GF-D8 (cell line): Measurements from ENCODE around the gene MBNL2.

Experiments
- DNase-seq: peaks from one replicate; lab custom pipeline; 2025; lab: John Stamatoyannopoulos, UW

MBNL2 gene

DNA sequence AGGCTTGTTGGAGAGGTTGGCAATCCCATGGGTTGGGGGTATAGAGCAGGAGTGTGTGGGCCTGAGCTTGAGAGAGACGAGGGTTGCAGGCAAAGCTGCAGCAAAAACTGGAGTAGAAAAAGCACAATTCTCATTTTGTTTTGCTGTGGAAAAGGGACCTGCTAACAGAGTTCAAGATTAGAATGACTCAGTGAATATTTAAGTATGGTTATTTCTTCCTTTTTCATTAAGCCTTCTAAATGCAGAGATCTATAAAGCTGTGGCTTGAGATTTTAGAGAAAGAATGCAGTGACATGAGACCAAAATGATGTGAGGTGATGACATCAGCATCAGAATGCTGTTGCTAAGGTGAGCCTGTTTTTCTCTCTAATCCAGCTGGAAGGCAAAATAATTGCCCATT lies 10.8 kb upstream of the MBNL2 start:
- DNase-seq: no peak

DNA sequence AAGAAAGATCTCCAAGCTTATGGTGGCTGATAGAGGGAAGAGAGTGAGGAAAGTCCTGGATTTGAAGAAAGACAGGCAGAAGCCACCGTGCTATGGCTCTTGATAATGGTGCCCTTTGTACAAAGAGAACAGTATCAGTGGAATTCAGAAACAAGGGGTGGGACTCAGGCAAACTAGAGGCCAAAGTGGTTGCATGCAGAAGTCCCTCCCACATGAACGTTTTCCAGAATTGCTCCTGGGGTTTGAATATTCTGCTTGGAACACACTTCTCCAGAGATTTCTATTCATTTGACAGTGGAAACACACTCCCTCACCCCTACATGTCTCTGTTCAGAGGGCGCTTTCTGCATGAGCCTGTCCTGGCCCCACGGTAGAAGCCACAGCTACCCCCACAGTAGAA lies 10.1 kb upstream of the MBNL2 start:
- DNase-seq: no peak

DNA sequence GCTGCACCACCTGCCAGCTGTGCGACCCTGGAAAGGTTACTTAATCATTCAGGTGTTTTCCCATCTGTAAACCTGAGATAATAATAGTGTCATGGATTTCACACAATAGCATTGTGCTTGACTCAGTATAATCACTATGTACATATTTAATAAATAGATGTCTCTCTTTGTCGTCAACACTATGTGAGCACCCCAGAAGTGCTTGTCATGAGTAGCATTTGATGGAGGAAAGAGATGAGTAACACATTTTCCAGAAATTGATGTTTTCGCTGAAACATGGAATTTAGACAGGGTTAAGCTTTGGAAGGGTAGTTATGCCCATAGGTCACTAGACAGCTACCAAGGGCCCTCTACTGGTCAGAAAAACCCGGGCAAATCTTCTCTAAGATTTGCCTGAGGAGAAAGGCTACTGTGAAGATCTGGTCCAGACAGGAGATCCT lies 9.5 kb upstream of the MBNL2 start:
- DNase-seq: no peak

DNA sequence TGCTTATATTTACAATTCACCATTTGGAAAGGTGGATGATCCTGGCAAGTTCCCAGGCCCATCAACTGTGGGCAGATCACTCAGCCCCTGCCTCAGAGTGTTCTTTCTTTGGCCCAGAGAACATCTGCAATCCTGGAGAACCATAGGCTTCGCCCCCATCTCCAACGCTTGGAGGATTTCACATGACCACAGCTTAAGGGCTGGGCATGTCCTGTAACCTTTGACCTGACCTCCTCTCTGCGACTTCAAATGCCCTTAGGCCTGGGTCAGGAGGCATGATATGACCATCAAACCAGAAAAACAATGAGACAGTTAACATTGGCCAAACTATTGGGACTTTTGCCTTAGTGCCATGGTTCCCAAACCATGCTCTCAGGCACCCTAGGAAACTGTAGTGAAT lies 7.2 kb upstream of the MBNL2 start:
- no peak for DNase-seq

DNA sequence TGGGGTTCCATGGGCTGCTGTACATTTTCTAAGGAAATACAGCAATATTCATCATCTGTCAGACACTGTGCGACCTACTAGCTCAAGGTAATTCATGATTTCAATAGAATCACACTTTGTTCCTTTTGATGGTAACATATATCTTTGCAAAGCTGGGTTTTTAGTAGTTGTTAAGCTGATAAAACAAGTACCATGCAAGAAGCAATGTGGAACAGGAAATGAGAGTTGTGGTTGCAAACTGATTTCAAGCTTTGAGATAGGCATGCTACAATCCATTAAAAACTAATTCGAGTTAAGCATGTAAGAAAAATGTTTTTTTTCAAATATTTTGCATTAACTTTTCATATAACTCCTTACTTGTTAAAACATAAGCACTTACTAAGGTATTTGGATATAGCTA lies 6.8 kb upstream of the MBNL2 start:
- DNase-seq: no peak

DNA sequence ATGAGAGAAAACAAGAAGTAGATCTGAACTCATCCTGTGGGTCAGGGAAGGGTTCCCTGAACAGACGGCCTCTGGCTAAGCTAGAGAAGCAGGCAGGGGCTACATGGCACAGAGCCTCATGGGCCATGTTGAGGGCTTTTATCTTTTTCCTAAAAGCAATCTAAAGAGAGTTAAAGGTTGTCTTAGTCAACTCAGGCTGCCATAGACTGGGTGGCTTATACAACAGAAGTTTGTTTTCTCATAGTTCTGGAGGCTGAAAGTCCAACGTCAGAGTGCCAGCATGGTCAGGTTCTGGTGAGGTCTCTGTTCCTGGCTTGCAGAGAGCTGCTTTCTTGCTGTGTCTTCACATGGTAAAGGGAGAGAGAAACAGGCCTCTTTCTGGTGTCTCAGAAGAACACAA lies 2.9 kb upstream of the MBNL2 start:
- no peak for DNase-seq

DNA sequence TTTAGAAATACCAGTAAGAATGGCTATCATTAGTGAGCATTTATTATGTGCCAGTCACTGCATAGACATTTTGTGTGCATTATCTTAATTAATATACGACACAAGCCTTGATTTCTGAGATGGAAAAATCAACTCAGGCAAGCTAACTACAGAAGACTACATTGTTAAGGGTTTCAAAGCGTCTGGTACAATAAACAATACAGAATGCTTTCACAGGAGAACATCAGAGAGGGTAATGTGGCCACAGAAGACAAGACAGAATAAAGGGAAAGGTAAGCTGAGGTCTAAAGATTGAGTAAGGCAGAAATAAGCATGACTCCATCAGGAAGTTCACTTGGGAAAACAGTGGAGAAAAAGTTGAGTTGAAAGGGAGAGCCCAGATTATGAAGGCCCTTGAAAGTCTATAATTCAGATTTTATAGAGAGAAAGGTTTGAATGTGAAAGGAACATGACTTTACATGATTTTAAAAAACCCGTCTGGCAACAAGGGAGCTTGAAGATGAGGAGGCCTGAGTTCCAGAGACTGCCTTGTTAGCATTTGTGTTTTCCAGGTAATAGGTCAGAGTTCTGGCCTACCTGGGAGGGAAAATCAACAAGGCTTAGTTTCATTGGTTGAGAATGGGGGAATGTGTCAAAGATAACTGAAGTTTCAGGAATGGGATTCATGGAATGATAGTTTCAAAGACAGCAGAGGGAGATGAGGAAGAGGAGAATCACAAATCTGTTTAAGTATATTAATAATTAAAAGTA lies 1.8 kb upstream of the MBNL2 start:
- no peak for DNase-seq

DNA sequence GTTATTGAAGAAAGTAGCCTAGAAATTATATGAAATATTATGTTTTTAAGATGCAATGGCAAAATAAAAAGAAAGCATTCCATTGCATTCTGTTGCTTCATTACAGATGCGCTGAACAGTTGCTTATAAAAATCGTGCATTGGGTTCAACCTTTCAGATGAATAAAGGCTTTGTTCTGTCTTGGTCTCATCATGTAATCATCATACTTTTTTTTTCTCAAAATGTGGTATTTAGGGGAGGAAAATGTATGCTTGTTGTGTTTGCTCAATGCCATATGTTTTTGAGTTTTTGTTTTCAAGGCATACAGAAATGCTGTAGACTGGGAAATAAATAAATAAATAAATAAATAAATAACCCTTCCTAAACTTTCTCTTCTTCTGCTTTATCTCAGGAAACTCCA lies 1.1 kb upstream of the MBNL2 start:
- no peak for DNase-seq

DNA sequence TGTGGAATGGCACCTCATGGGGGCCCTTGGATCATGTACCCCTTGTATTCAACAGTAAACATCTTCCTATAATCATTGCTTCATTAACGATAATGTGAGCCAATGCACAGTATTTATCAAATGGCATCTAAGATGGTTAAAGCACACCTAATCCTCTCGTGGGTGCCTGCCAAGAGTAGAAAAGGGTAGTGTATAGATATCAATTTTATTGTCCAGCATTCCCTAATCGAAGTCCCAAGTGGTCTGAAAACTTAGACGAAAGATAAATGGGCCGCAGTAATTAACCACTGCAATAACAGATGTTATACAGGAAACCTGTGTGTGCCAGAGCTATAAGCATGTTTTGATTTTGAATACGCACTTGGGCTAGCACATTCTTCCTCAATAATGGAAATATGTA lies 667 bp upstream of the MBNL2 start:
- DNase-seq: no peak

DNA sequence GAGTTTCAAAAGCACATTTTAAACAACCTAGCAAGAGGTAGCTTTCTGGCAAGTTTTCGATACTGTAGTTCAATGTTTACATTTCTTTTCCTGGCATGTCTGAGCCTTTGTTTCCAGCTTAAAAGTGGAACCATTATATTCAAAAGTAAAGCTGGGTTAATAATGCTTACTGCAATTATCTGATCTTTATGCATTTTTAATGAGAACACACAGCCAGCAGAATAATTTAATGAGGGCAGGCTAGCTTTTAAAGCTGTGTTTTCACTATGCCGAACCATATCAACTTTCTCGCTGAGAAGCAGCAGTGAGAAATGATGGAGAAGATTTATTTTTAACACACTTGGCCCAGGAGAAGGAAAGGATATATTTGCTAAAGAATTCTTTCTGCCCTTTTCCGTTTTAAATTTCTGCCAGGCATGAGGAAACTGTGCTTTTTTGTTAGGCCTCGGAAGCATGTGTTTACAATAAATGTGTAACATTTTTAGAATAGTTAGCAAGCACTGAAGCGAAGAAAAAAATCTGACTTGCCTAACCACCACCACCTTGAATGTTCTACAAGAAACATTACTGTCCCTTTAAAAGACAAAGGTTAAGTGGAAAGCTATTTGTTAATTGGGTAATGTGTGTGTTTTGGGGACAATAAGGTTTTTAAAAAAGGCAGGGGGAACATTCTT lies 1.0 kb downstream of the MBNL2 start:
- no peak for DNase-seq

DNA sequence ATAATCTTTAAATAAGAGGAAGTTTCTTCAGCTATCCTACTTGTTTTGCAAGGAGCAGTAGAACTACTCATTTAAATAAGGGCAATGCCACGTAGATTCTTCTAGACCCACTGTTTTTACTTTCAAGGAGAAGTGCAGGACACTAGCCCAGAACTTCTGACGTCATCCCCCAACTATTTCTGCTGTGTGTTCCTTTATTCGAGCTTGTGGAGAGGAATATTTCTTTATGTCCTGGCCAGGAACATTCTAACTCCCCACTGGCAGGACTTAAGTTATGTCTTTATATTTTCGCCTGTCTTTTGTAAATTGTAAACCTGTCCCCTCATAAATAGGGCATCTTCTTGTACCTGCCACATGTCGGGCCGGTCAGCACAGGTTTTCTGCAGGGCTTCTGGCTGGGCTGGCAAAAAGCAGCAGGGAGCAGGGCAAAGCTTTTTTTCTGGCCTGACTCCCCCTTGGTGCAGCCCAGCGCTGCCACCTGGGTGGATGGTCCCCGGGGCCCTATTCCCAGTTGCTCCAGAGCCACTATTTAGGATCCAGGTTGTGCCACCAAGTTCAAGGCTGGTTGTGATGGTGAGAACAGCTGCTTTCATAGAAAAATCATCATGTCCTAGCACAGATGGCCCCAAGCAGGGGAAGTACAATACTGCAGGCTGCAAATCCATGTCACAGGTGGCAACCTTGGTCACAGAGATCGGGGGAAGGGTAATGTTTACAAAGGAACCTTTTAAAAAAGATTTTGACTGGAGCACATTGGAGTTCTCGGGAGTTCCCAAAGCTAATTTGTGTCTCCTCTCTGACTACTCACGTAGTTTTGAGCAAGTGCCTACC lies 1.8 kb downstream of the MBNL2 start:
- DNase-seq: no peak

DNA sequence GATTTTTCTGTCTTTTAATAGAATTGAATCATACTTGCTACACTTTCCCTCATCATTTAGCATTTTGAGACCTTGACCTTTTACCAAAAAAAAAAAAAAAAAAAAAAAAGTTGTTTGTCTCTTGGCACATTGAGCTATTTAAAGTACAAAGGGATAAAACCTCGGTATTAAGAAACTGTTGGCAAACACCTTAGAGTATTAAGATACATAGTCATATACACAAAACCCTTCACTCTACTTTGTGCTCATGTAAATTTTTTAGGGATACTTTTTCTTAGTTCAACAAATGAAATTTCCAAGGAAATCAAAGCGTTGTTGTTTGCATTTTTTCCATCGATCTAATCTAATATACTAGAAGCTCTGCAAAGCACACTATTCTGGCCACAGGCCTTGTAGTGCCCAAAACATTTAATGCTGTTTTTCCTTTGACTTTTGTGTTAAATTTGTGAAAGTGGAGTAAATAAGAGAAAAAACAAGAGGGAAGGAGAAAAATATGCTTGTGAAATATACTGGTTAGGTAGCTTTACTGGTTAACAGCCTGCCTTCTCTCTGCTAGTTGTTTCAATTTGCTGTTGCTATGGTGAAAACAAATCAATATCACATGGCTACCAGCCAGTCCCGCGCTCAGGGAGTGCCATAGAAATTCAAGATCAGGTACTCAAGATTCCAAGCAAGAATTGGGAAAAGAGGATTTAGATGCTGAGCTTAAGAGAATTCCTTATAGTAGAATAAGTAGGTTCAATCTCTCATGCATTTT lies 2.6 kb downstream of the MBNL2 start:
- DNase-seq: no peak

DNA sequence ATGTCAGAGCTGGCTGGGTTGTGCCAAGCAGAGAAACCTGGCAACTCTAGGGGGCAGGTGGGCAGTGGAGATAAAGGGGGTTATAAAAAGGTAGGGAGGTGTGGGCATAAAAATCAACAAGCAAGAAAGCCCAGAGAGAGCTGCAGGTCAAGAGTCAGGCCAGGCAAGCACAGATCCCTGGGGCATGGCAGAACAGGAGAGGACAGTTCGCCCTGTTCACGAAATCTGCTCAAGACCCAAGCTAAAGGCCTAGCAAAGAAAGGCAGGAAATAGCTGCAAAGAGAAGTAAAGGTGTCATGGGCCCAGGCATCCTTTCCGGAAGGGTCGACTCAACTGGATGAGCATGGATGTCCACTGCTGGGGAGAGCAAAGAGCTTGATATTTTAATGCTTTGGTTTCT lies 3.4 kb downstream of the MBNL2 start:
- DNase-seq: no peak

DNA sequence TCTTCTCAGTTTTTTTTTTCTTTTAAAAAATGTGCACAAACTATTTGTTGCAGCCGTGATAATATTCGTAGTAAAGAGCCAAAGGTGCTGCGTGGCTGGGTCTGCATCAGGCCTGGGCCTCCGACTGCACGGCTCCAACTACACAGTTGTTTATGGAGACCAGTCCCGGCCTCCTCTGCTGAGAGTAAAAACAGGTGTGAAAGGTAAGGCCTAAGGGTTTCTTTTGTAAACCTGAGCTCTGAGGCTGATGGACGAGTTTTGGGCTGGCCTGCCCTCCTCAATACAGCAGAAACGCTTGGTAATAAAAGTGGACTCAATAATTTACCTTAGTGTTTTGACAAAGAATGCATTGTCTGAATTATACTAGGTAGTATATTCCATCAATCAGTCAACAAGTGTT lies 3.9 kb downstream of the MBNL2 start:
- DNase-seq: no peak

DNA sequence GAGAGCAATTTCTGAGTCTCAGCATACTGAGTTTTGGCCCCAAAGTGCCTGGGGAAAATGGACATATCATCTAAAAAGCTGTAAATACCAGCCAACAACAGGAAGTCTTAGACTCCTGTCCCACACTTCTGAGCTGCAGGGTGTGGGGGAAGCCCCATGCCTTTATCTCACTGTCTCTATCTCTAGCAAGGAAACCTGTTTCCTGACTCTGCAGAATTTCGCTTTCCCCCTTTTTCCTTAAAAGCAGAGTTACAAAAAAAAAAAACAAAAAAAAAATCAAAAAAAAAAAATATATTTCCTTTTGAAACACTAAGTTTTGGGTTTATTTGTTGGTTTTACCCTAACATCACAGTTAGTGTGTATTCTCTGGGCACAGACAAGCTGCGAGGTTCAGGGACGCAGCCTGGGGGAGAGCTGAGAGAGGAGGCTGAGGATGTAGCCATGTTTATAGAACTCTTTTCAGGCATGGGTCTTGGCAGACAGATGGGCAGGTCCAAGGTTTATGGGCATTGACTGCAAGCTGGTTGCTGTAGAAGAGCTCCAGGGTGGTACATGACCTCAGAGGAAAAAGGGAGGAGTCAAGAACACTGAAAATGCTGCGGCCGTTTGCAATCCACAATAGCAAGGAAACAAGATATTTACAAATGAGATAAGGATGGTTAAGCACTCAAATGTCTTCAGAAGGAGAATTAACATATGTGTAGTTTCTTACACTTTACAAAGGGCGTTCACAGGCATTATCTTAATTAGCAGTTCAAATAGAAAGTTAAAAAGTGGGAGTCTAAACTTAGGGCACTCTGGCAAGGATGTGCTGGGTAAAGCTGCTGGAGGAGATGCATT lies 4.9 kb downstream of the MBNL2 start:
- DNase-seq: no peak

DNA sequence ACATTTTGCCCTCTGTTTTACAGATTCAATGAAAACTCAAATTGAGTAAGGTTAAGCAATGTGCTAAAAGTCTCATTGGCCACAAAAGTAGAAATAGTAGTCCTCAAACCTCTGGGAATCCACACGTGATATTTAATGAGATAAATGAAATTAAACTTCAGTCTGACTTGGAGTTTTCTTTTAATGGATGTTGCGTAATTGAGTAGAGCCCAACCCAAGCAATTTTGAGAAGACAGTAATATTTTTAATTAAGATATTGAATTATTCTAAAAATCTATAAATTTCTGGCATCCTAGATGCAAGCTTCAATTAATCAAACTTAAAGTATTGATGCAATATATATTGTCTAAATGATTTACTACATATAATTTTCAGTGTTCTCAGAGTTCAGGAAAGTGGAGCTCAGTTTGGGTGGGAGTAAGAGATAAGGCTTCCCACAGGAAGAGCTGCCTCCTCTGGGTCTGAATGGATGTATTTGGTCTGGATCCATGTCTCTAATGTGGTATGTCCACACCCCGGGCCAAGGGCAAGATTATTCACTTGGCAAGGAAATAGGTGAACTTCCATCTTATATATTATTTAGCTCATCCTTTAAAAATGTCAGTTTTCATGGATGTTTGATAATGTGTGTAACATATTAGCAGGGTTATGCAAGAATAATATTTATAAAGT lies 6.9 kb downstream of the MBNL2 start:
- DNase-seq: no peak

DNA sequence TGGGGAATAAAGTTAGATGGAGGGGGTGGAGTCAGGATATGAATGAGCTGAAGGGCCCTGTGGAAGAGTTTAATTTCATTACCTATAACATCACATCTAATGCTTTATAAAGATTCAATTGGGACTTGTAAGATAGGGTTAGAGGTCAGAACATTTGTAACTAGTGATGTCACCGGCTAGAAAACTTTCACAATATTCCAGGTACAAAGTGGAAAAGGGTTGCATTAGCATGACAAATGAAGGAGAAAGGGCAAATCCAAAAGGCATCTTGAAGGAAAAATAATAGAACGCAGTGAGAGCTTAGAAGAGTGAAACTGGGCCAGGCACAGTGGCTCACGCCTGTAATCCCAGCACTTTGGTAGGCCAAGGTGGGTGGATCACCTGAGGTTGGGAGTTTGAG lies 7.6 kb downstream of the MBNL2 start:
- no peak for DNase-seq

DNA sequence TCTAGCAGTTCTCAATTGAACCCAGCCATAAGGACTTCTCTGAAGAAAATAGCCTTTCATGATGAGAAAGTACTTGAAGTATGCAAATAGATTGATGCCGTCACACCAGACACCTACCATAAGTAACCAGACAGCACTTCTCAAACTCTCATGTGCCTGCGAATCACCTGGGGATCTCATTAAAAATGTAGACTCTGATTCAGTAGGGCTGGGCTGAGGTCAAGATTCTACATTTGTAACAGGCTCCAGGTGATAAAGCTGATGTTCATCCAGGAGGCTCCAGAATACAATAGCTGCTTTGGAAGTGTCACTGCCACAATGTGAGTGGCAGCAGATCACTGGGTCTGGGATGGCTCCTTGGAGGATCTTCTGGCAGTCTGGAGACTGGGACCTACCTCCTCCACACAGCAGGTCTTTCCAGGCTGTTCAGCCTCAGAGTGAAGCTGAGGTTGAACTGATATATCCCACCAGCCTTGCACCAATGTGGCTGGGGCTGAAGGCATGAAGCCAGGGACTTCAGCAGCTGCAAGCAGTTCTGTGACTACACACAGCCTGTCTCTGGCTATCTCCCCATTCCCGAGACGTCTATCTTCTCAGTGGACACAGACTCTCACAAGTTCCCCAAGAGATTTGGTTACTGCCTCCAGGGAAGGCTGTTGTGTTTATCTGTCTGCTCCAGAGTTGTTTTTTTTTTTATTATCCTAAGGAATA lies 9.1 kb downstream of the MBNL2 start:
- DNase-seq: no peak

DNA sequence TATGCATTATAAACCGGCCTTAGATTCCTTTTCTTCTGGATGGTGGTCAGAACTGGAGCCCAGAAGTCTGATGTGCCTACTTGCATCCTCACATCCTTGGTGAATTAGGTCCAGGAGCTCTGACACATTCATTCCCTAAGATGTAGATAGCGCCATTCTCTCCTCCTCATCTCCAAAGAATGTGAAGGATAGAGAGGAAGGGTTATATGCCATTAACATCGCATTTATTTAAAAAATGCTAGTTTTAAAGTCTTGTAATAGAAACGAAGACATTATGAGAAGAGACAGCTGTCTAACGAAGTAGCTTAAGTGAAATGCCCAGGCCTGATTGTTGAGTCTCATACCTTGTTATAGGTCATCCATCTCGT lies 9.7 kb downstream of the MBNL2 start:
- DNase-seq: no peak

DNA sequence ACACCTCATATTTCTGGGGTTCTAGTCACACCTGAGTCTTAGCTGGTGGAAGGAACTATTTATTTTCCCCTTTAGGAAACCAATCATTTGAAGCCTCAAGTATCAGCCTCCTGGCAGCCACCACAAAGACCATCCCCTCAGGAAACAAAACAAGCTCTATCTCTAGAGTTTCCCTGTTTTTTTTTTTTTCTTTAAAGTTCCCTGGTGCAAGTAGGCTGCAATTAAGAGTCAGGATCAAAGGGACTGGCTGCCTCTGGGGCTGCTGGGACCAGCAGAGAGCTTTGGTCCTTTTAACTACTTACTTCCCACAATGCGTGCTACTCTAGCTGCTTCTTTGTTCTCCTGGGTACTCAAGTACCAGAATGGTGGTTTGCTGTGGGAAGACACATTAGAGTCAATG lies 11.4 kb downstream of the MBNL2 start:
- DNase-seq: no peak
